ENCODE results near the gene PNLIPRP2.

DNA sequence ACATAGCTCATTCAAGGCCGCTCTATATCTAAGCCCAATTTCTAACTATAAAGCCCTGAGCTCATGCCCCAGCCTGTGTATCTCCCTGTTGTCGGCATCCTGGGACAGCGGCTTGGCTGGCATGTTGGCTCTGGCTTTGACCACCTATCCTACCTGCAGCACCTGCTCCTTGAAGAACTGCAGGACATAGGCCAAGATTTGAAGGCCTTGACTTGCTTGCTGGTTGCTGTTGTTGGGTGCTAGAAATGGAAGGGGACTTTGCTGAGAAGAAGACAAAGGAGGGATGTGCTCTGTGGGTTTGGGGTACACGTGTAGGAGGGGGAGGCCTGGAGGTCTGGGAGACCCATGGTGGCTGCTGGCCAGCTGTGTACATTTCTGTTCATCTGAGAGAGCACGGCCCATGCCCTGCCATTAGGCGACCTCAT lies 11.1 kb downstream of the PNLIPRP2 start:
- TF ChIP-seq, protein P1, sequence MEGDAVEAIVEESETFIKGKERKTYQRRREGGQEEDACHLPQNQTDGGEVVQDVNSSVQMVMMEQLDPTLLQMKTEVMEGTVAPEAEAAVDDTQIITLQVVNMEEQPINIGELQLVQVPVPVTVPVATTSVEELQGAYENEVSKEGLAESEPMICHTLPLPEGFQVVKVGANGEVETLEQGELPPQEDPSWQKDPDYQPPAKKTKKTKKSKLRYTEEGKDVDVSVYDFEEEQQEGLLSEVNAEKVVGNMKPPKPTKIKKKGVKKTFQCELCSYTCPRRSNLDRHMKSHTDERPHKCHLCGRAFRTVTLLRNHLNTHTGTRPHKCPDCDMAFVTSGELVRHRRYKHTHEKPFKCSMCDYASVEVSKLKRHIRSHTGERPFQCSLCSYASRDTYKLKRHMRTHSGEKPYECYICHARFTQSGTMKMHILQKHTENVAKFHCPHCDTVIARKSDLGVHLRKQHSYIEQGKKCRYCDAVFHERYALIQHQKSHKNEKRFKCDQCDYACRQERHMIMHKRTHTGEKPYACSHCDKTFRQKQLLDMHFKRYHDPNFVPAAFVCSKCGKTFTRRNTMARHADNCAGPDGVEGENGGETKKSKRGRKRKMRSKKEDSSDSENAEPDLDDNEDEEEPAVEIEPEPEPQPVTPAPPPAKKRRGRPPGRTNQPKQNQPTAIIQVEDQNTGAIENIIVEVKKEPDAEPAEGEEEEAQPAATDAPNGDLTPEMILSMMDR (IDR thresholded peaks at IDR 0.05): no peak
- TF ChIP-seq POLR2A (IDR thresholded peaks at IDR 0.05; ENCODE audit: low read depth): no peak

Measured in esophagus muscularis mucosa (tissue), 3 donors.